Trophoblast cell (in vitro differentiated cells and primary cell): ENCODE results near the gene DPY30.

Source experiments
- DNase-seq, 2 donors: peaks; one replicate each; pipeline ENCODE4 v3.0.0-alpha.2; 2016
- H2AFZ ChIP-seq: 2 replicates; pipeline ENCODE4 v1.6.1; 2013; ENCODE audit warnings: low read length, moderate library complexity, mild to moderate bottlenecking; ENCODE audit not compliant: insufficient read depth, poor library complexity
- H2AK5ac ChIP-seq: 2 replicates; pipeline ENCODE4 v1.6.1; 2013; ENCODE audit warnings: mild to moderate bottlenecking, low read length
- H2BK120ac ChIP-seq: 2 replicates; pipeline ENCODE4 v1.6.1; 2013; ENCODE audit warnings: low read length, mild to moderate bottlenecking, moderate library complexity; ENCODE audit not compliant: insufficient read depth, poor library complexity
- H2BK12ac ChIP-seq: 2 replicates; pipeline ENCODE4 v1.6.1; 2013; ENCODE audit warnings: mild to moderate bottlenecking, low read length, moderate library complexity
- H2BK5ac ChIP-seq: 2 replicates; pipeline ENCODE4 v1.6.1; 2013; ENCODE audit warnings: low read length, low read depth, moderate library complexity, mild to moderate bottlenecking; ENCODE audit not compliant: poor library complexity
- H3K14ac ChIP-seq: 2 replicates; pipeline ENCODE4 v1.6.1; 2013; ENCODE audit warnings: mild to moderate bottlenecking, low read length
- H3K18ac ChIP-seq: 2 replicates; pipeline ENCODE4 v1.6.1; 2013; ENCODE audit warnings: mild to moderate bottlenecking, low read length
- H3K23ac ChIP-seq: 2 replicates; pipeline ENCODE4 v1.6.1; 2013; ENCODE audit warnings: low read length
- H3K27ac ChIP-seq: 2 replicates; pipeline ENCODE4 v1.5.1; 2013; ENCODE audit warnings: low read depth, mild to moderate bottlenecking, inconsistent platforms, low read length, moderate library complexity
- H3K27me3 ChIP-seq: 2 replicates; pipeline ENCODE4 v1.6.1; 2013; ENCODE audit warnings: inconsistent platforms, mild to moderate bottlenecking, low read length, moderate library complexity; ENCODE audit not compliant: insufficient read depth
- H3K36me3 ChIP-seq, 2 experiments: 1 replicate in 1 of 2; 2 replicates in 1 of 2; pipeline ENCODE4 v1.6.1; 2013; ENCODE audit warnings: low read length in 2 of 2, mild to moderate bottlenecking in 2 of 2, moderate library complexity in 1 of 2; ENCODE audit not compliant: insufficient read depth in 2 of 2, control insufficient read depth in 1 of 2
- H3K4ac ChIP-seq: 2 replicates; pipeline ENCODE4 v1.6.1; 2013; ENCODE audit warnings: low read depth, mild to moderate bottlenecking, low read length, moderate library complexity
- H3K4me1 ChIP-seq, 2 experiments: 1 replicate in 1 of 2; 2 replicates in 1 of 2; pipeline ENCODE4 v1.6.1; 2013; ENCODE audit warnings: low read length in 2 of 2, mild to moderate bottlenecking in 2 of 2, moderate library complexity in 1 of 2; ENCODE audit not compliant: insufficient read depth in 2 of 2, control insufficient read depth in 1 of 2
- H3K4me2 ChIP-seq: 2 replicates; pipeline ENCODE4 v1.6.1; 2013; ENCODE audit warnings: inconsistent platforms, mild to moderate bottlenecking, low read length, moderate library complexity
- H3K4me3 ChIP-seq: 2 replicates; pipeline ENCODE4 v1.5.1; 2013; ENCODE audit warnings: mild to moderate bottlenecking, low read depth, low read length, inconsistent platforms
- H3K79me1 ChIP-seq: one replicate; pipeline ENCODE4 v1.6.1; 2013; ENCODE audit warnings: low read length
- H3K79me2 ChIP-seq: 2 replicates; pipeline ENCODE4 v1.6.1; 2013; ENCODE audit warnings: low read length, mild to moderate bottlenecking; ENCODE audit not compliant: control insufficient read depth, insufficient read depth, poor library complexity
- H3K9ac ChIP-seq: 2 replicates; pipeline ENCODE4 v1.6.1; 2013; ENCODE audit warnings: mild to moderate bottlenecking, low read length
- H3K9me3 ChIP-seq: 2 replicates; pipeline ENCODE4 v1.6.1; 2013; ENCODE audit warnings: low read depth, mild to moderate bottlenecking, control low read depth, inconsistent platforms, low read length; ENCODE audit not compliant: insufficient read depth
- H4K12ac ChIP-seq: 2 replicates; pipeline ENCODE4 v1.6.1; 2013; ENCODE audit warnings: low read depth, mild to moderate bottlenecking, low read length, moderate library complexity
- H4K8ac ChIP-seq: 2 replicates; pipeline ENCODE4 v1.6.1; 2013; ENCODE audit warnings: low read depth, mild to moderate bottlenecking, low read length, moderate library complexity
- H4K91ac ChIP-seq: one replicate; pipeline ENCODE4 v1.6.1; 2013; ENCODE audit warnings: low read depth, mild to moderate bottlenecking, low read length, moderate library complexity
- WGBS: extraction: QIAGEN DNeasy Blood & Tissue Kit; methylation state at CpG from one replicate; pipeline ENCODE4 v1.1.7; 2013; ENCODE audit warnings: missing lambda C conversion rate; ENCODE audit not compliant: insufficient read length, insufficient coverage; ENCODE audit errors: extremely low coverage; 5-methylcytosine and 5-hydroxymethylcytosine counted together

Gene DPY30

DNA sequence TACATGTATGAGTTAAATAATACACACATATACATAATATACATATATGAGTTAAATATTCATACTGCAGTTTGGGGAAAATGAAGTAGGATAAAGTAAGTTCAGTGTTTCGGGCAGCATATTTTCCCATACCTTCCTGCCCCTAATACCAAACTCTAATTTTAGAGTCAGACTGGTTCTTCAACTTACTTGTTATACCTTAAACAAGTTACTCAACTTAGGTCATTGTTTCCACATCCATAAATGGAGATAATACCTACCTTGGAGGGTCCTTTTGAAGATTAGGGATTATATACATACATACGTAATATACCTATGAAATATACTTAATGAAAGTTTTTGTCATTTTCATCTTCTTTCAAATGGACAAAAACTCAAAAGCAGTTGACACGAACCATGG, 37.2 kb downstream of the DPY30 start:
- Histone ChIP-seq H4K12ac (no peak overlapping the region), H3K14ac (no peak overlapping the region), H3K18ac (no peak overlapping the region), H2BK120ac (no peak overlapping the region), H3K23ac (no peak overlapping the region), H2AFZ (no peak overlapping the region), H3K9ac (no peak overlapping the region), H3K79me1 (peaks cover 5% of the 10 kb centered on the region), H3K79me2 (peaks cover 18% of the 10 kb centered on the region), H4K8ac (no peak overlapping the region), H4K91ac (no peak overlapping the region), H3K9me3 (no peaks in the 10 kb centered on the region), H3K4me2 (no peak overlapping the region), H3K27ac (peak overlapping the region; percentile 41), H3K4me1 (peaks cover 7 to 11% of the 10 kb centered on the region in 2 experiments), H3K4ac (no peak overlapping the region), H3K36me3 (peaks cover 0 to 1% of the 10 kb centered on the region in 2 experiments), H3K27me3 (no peaks in the 10 kb centered on the region), H2BK5ac (no peak overlapping the region), H2BK12ac (no peak overlapping the region), H3K4me3 (no peak overlapping the region), H2AK5ac (no peak overlapping the region)
- whole genome bisulfite sequencing: no CpG with 5 or more reads among the region's 3 CpGs
- DNase-seq: peak in 1 of 2 donors; percentile 87

DNA sequence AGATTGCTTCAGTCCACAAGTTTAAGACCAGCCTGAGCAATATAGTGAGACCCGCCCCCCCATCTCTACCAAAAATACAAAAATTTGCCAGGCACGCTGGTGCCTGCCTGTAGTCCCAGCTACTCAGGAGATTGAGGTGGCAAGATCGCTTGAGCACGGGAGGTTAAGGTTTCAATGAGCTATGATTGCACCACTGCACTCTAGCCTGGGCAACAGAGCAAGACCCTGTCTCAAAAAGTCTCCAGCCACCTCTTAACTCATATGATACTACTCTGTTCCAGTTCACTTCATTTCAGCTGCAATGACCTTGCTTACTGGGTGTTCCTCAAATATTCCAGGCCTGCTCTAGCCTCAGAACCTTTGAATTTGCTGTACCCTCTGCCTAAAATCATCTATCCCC, 40.2 kb downstream of the DPY30 start:
- WGBS: no CpG with 5 or more reads among the region's 4 CpGs
- Histone ChIP-seq H2BK120ac (no peak overlapping the region), H3K9me3 (no peaks in the 10 kb centered on the region), H3K23ac (no peak overlapping the region), H3K4ac (peak overlapping the region; percentile 69), H3K4me3 (no peak overlapping the region), H3K36me3 (peaks cover 0 to under 1% of the 10 kb centered on the region in 2 experiments), H3K18ac (no peak overlapping the region), H3K27ac (no peak overlapping the region), H3K27me3 (no peaks in the 10 kb centered on the region), H3K79me1 (peaks cover 5% of the 10 kb centered on the region), H4K8ac (no peak overlapping the region), H3K14ac (no peak overlapping the region), H4K12ac (no peak overlapping the region), H2BK5ac (no peak overlapping the region), H2AFZ (no peak overlapping the region), H3K4me2 (no peak overlapping the region), H4K91ac (peak overlapping the region; percentile 18), H2BK12ac (no peak overlapping the region), H3K9ac (no peak overlapping the region), H3K79me2 (peaks cover 12% of the 10 kb centered on the region), H2AK5ac (no peak overlapping the region), H3K4me1 (peaks cover 7 to 11% of the 10 kb centered on the region in 2 experiments)
- no peak for DNase-seq

DNA sequence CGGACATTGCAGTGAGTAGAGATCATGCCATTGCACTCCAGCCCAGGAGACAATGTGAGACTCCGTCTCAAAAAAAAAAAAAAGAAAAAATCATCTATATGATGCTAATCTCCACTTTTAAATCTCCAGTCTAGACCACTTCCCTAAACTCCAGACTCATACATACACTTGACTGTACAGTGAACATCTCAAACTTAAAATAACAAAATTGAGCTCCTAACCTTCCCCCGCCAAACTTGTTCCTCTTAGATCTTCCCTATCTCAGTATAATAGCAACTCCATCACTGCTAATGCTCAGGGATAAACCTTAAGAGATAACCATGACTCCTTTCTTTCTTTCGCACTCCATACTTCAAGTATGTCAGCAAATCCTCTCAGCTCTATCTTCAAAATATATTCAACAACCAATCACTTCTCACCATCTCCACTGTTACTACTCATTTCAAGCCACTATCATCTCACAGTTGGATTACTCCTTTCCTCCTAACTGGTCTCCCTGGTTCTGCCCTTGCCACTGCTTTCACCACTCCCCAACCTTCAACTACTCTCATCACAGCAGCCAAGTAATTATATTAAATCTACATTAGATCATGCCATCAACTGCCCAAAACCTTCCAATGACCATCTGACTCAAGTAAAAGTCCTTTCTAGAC, 40.7 kb downstream of the DPY30 start:
- Histone ChIP-seq H2BK5ac (no peak overlapping the region), H3K18ac (no peak overlapping the region), H4K8ac (no peak overlapping the region), H3K23ac (no peak overlapping the region), H3K4ac (peak overlapping the region; percentile 39), H3K4me2 (no peak overlapping the region), H3K9ac (no peak overlapping the region), H3K4me3 (no peak overlapping the region), H4K12ac (no peak overlapping the region), H3K4me1 (peaks cover 7 to 10% of the 10 kb centered on the region in 2 experiments), H3K9me3 (no peaks in the 10 kb centered on the region), H2BK12ac (no peak overlapping the region), H3K79me2 (peaks cover 12% of the 10 kb centered on the region), H3K27me3 (no peaks in the 10 kb centered on the region), H3K79me1 (peaks cover 5% of the 10 kb centered on the region), H2AK5ac (no peak overlapping the region), H4K91ac (peak overlapping the region; percentile 18), H3K36me3 (no peaks in the 10 kb centered on the region), H2BK120ac (no peak overlapping the region), H3K27ac (no peak overlapping the region), H2AFZ (no peak overlapping the region), H3K14ac (no peak overlapping the region)
- WGBS: no CpG with 5 or more reads among the region's 4 CpGs
- DNase-seq: no peak

DNA sequence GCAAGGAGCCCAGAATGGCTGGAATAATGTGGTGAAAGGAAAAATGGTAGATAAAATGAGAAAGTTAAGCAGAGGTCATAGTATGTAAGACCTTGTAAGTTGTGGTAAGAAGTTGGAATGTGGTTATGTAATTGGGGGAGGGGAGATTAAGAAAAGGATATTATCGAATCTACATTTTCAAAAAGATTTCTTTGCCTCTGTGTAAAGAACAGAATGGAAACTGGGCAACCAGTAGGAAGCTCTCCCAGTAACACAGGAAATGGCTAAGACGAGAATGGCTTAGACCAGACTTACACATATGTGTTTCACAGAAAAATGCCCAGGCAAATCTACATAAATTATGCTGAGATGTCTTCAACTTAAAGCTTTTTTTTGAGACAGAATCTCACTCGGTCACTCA, 42.0 kb downstream of the DPY30 start:
- H3K18ac ChIP-seq: peak overlapping the region; percentile 71
- no peak overlapping the region for H3K9ac ChIP-seq
- peaks cover 7% of the 10 kb centered on the region in 2 experiments for H3K4me1 ChIP-seq
- H2BK12ac ChIP-seq: no peak overlapping the region
- H3K4me3 ChIP-seq: no peak overlapping the region
- no peak overlapping the region for H2AFZ ChIP-seq
- H2BK5ac ChIP-seq: peak overlapping the region; percentile 35
- no peak overlapping the region for H3K27ac ChIP-seq
- peaks cover 12% of the 10 kb centered on the region for H3K79me2 ChIP-seq
- no peak overlapping the region for H3K23ac ChIP-seq
- no peak overlapping the region for H2AK5ac ChIP-seq
- H4K8ac ChIP-seq: peak overlapping the region; percentile 49
- no peak overlapping the region for H3K14ac ChIP-seq
- no peaks in the 10 kb centered on the region for H3K9me3 ChIP-seq
- no peaks in the 10 kb centered on the region for H3K36me3 ChIP-seq
- H3K79me1 ChIP-seq: peaks cover 5% of the 10 kb centered on the region
- H3K27me3 ChIP-seq: no peaks in the 10 kb centered on the region
- H2BK120ac ChIP-seq: no peak overlapping the region
- DNase-seq: no peak
- no peak overlapping the region for H4K91ac ChIP-seq
- WGBS: 100% methylated on average over 1 of the region's 3 CpGs
- no peak overlapping the region for H3K4me2 ChIP-seq
- H4K12ac ChIP-seq: no peak overlapping the region
- H3K4ac ChIP-seq: peak overlapping the region; percentile 80
